ENCODE data around the gene PHIP. TPM values are rescaled to one million over a fixed set of nuclear protein-coding genes. Genes with fewer than 3 reads are reported as not detected.

PHIP gene
- total RNA-seq, 1 donor from 2014 or later, result 129 TPM

- DNase-seq (ENCODE audit: low spot score), result no peak
- Histone ChIP-seq H4K20me1 (ENCODE audit: low read depth) (no peaks in the 10 kb centered on the region), H3K79me2 (ENCODE audit: low read depth) (no peaks in the 10 kb centered on the region), H2AFZ (replicated peaks) (no peak overlapping the region), H3F3A (ENCODE audit: low read depth) (peaks cover 5% of the 10 kb centered on the region), H3K4me2 (no peak overlapping the region), H3K9ac (no peak overlapping the region), H3K4me3 (no peak overlapping the region), H3K4me1 (no peaks in the 10 kb centered on the region), H3K36me3 (peaks cover 93% of the 10 kb centered on the region), H3K27ac (no peak overlapping the region), H3K9me3 (ENCODE audit: low read depth) (no peaks in the 10 kb centered on the region), H3K27me3 (no peaks in the 10 kb centered on the region)
- Mint-ChIP-seq H3K4me3 (no peak overlapping the region), H3K27me3 (ENCODE audit: insufficient read depth, low read depth) (no peaks in the 10 kb centered on the region), H3K9me3 (peaks cover 35% of the 10 kb centered on the region), H3K36me3 (peaks cover 72% of the 10 kb centered on the region), H3K4me1 (no peaks in the 10 kb centered on the region), H3K27ac (no peak overlapping the region)
- TF ChIP-seq CTCF (IDR thresholded peaks at IDR 0.05), result no peak
- no peak for TF ChIP-seq EZH2phosphoT487 (IDR thresholded peaks at IDR 0.05)
- no peak for TF ChIP-seq EZH2 (IDR thresholded peaks at IDR 0.05)
Measured at GRCh38 chr6:78947962-78948361, 130.1 kb downstream of the PHIP start.

- Mint-ChIP-seq H3K9me3 (peaks cover 31% of the 10 kb centered on the region), H3K4me3 (no peak overlapping the region), H3K27ac (no peak overlapping the region), H3K4me1 (no peaks in the 10 kb centered on the region), H3K27me3 (ENCODE audit: insufficient read depth, low read depth) (no peaks in the 10 kb centered on the region), H3K36me3 (peaks cover 67% of the 10 kb centered on the region)
- no peak for TF ChIP-seq EZH2 (IDR thresholded peaks at IDR 0.05)
- TF ChIP-seq EZH2phosphoT487 (IDR thresholded peaks at IDR 0.05), result no peak
- TF ChIP-seq CTCF (IDR thresholded peaks at IDR 0.05), result no peak
- Histone ChIP-seq H3F3A (ENCODE audit: low read depth) (peaks cover 5% of the 10 kb centered on the region), H3K79me2 (ENCODE audit: low read depth) (no peaks in the 10 kb centered on the region), H3K36me3 (peaks cover 93% of the 10 kb centered on the region), H3K4me1 (no peaks in the 10 kb centered on the region), H4K20me1 (ENCODE audit: low read depth) (peaks cover 3% of the 10 kb centered on the region), H3K9me3 (ENCODE audit: low read depth) (no peaks in the 10 kb centered on the region), H3K4me2 (no peak overlapping the region), H2AFZ (replicated peaks) (no peak overlapping the region), H3K27ac (no peak overlapping the region), H3K9ac (no peak overlapping the region), H3K27me3 (no peaks in the 10 kb centered on the region), H3K4me3 (no peak overlapping the region)
- DNase-seq (ENCODE audit: low spot score), result no peak
Measured at GRCh38 chr6:78947529-78947928, 130.5 kb downstream of the PHIP start.

- no peaks in the 10 kb centered on the region for H3K4me1 ChIP-seq
- peaks cover 40% of the 10 kb centered on the region for H3K36me3 Mint-ChIP-seq
- H3K27ac ChIP-seq, result no peak overlapping the region
- no peak overlapping the region for H3K4me3 ChIP-seq
- H3K4me1 Mint-ChIP-seq, result no peaks in the 10 kb centered on the region
- H3K9ac ChIP-seq, result no peak overlapping the region
- peaks cover 8% of the 10 kb centered on the region for H3F3A ChIP-seq (ENCODE audit: low read depth)
- TF ChIP-seq CTCF (IDR thresholded peaks at IDR 0.05) (no peak), EZH2 (IDR thresholded peaks at IDR 0.05) (no peak)
- no peak overlapping the region for H3K27ac Mint-ChIP-seq
- no peak overlapping the region for H3K4me2 ChIP-seq
- no peak for DNase-seq (ENCODE audit: low spot score)
- H3K36me3 ChIP-seq, result peaks cover 65% of the 10 kb centered on the region
- no peaks in the 10 kb centered on the region for H3K9me3 ChIP-seq (ENCODE audit: low read depth)
- H3K4me3 Mint-ChIP-seq, result no peak overlapping the region
- no peaks in the 10 kb centered on the region for H3K27me3 ChIP-seq
- H2AFZ ChIP-seq (replicated peaks), result no peak overlapping the region
- peaks cover 4% of the 10 kb centered on the region for H3K79me2 ChIP-seq (ENCODE audit: low read depth)
- H3K27me3 Mint-ChIP-seq (ENCODE audit: insufficient read depth, low read depth), result no peaks in the 10 kb centered on the region
- H4K20me1 ChIP-seq (ENCODE audit: low read depth), result peaks cover 7% of the 10 kb centered on the region
- no peaks in the 10 kb centered on the region for H3K9me3 Mint-ChIP-seq
Measured at GRCh38 chr6:78942446-78942845, 135.6 kb downstream of the PHIP start.
